Measurements from ENCODE around the gene SDF2L1. TPM values are rescaled to one million over a fixed set of nuclear protein-coding genes. Genes with fewer than 3 reads are reported as not detected.

The SDF2L1 gene
- total RNA-seq, 1 donor: 22.0 TPM

- no peak for TF ChIP-seq CTCF (IDR thresholded peaks at IDR 0.05; ENCODE audit: insufficient read depth, low read depth, low read length)
- H3K4me3 ChIP-seq (ENCODE audit: low read depth, low read length): no peak overlapping the region
- DNase-seq (ENCODE audit: low read depth): no peak
Measured at GRCh38 chr22:21650280-21650679, 8.2 kb downstream of the SDF2L1 start.

GRCh38 chr22:21650823-21651520, 8.9 kb downstream of the SDF2L1 start:
- no peak for TF ChIP-seq CTCF (IDR thresholded peaks at IDR 0.05; ENCODE audit: insufficient read depth, low read depth, low read length)
- DNase-seq (ENCODE audit: low read depth): no peak
- peak overlapping the region; percentile 84 for H3K4me3 ChIP-seq (ENCODE audit: low read depth, low read length)

GRCh38 chr22:21651521-21652009, 9.5 kb downstream of the SDF2L1 start:
- TF ChIP-seq CTCF (IDR thresholded peaks at IDR 0.05; ENCODE audit: insufficient read depth, low read depth, low read length): no peak
- no peak for DNase-seq (ENCODE audit: low read depth)
- H3K4me3 ChIP-seq (ENCODE audit: low read depth, low read length): peak overlapping the region; percentile 84

GRCh38 chr22:21652010-21652546, 10.0 kb downstream of the SDF2L1 start:
- peak; percentile 87 for DNase-seq (ENCODE audit: low read depth)
- TF ChIP-seq CTCF (IDR thresholded peaks at IDR 0.05; ENCODE audit: insufficient read depth, low read depth, low read length): no peak
- peak overlapping the region; percentile 84 for H3K4me3 ChIP-seq (ENCODE audit: low read depth, low read length)

- DNase-seq (ENCODE audit: low read depth): no peak
- H3K4me3 ChIP-seq (ENCODE audit: low read depth, low read length): peak overlapping the region; percentile 84
- TF ChIP-seq CTCF (IDR thresholded peaks at IDR 0.05; ENCODE audit: insufficient read depth, low read depth, low read length): no peak
Measured at GRCh38 chr22:21652547-21653545, 10.7 kb downstream of the SDF2L1 start.

- TF ChIP-seq CTCF (IDR thresholded peaks at IDR 0.05; ENCODE audit: insufficient read depth, low read depth, low read length): no peak
- DNase-seq (ENCODE audit: low read depth): no peak
- H3K4me3 ChIP-seq (ENCODE audit: low read depth, low read length): peak overlapping the region; percentile 64
Measured at GRCh38 chr22:21657020-21657359, 14.9 kb downstream of the SDF2L1 start.
